GM18873 (cell line): Measurements from ENCODE around the gene DACT1.
"Not testable (repeated sequence)": the region's sequence is repeated elsewhere in the genome, so short reads cannot be mapped to it uniquely, and the experiment has no call there.

ENCODE experiments used
- ATAC-seq: cut with Tn5 transposase; IDR thresholded peaks from one replicate; pipeline ENCODE4 v1.9.1; 2021; ENCODE audit warnings: mild to moderate bottlenecking, moderate library complexity, moderate number of reproducible peaks; ENCODE audit not compliant: unreplicated experiment, low FRiP score

The DACT1 gene, protein sequence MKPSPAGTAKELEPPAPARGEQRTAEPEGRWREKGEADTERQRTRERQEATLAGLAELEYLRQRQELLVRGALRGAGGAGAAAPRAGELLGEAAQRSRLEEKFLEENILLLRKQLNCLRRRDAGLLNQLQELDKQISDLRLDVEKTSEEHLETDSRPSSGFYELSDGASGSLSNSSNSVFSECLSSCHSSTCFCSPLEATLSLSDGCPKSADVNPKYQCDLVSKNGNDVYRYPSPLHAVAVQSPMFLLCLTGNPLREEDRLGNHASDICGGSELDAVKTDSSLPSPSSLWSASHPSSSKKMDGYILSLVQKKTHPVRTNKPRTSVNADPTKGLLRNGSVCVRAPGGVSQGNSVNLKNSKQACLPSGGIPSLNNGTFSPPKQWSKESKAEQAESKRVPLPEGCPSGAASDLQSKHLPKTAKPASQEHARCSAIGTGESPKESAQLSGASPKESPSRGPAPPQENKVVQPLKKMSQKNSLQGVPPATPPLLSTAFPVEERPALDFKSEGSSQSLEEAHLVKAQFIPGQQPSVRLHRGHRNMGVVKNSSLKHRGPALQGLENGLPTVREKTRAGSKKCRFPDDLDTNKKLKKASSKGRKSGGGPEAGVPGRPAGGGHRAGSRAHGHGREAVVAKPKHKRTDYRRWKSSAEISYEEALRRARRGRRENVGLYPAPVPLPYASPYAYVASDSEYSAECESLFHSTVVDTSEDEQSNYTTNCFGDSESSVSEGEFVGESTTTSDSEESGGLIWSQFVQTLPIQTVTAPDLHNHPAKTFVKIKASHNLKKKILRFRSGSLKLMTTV

GRCh38 chr14:58637391-58638230, at the start of gene DACT1:
TSS of gene DACT1 (plus strand) at chr14:58637962. CDS start at chr14:58638203, 241 bp downstream.
- peak; percentile 41 for ATAC-seq

- ATAC-seq, result not testable (repeated sequence)
Measured at GRCh38 chr14:58588321-58588720, 49.4 kb upstream of the DACT1 start.

DNA sequence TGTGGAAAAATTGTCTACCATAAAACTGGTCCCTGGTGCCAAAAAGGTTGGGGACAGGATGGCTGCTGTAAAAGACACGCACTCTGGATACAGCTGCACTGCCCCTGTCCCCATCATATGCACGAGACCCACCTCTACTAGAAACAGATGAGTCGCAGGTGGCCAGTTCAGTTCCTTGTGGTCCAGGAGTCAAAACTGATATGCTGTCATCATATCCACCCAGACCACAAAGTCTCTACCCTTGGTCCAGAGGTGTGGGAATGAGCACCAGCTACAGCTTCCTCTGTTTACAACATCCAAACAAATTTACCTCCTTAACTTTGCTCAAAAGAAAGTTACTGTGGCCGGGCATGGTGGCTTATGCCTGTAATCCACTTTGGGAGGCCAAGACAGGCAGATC, 43.8 kb upstream of the DACT1 start:
- ATAC-seq, result no peak

GRCh38 chr14:58597041-58597440, 40.7 kb upstream of the DACT1 start:
- no peak for ATAC-seq

GRCh38 chr14:58598028-58598803, 39.5 kb upstream of the DACT1 start:
- ATAC-seq, result no peak

DNA sequence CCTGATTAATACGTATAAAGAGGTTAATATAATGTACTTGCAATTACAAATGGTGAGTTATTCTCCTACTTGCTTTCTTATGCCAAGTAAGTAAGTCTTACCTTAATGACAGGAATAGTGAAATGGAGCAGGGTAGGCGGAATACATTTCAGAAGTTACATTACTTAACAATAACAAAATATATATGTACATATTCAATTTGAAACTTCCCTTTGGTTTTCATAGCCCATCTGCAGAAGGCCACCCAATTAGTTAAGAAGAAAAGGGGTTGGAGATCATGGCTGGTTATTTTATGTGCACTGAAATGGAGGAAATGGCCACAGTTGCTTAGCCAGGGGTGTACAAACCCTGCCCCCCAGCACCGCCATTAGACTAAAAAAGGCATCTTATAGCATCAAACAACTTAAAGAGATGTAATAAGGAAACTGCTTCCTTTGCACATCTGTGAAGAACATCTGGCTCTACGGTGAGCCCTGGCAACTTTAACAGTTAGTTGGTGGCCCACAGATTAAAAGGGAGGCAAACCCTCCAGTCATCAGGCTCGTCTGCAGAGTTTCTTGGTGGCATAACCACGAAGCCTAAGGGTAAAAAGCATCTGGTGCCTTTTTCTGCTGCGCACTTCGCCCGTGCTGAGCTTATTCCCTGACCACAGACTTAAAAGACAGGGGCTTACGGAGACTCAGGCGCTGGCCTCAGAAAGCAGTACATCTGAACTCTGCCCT, 38.8 kb upstream of the DACT1 start:
- no peak for ATAC-seq

GRCh38 chr14:58599707-58600106, 38.1 kb upstream of the DACT1 start:
- ATAC-seq, result no peak

DNA sequence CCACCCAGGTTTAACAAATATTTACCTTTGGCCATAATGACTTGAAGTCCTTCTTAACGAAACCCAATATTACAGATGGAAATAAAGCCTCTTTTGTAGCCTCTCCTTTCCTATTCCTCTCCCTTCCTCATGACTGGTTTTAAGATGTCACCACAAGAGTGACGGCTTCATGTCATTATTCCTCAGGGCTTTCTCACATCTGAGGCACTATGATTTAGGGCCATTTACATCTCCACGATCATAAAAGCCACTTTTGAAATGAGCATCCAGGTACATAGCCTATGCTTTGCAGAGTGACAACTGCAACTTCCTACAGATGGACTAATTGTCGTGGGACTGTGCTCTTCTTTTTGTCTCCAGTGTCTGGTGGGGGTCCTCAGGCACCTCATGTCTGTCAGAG, 32.3 kb upstream of the DACT1 start:
- no peak for ATAC-seq

GRCh38 chr14:58607131-58607951, 30.4 kb upstream of the DACT1 start:
- no peak for ATAC-seq

DNA sequence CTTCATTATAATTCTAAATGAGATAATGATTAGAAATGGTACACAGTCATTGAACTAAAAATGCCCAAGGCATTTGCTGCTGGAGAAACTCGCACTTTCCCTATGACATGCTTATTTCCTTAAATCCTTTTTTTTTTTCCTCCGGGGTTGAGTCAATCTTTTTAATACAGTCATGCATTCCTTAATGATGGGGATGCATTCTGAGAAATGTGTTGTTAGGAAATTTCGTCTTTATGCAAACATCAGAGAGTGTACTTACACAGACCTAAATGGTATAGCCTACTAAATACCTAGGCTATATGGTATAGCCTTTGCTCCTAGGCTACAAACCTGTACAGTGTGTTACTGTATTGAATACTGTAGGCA, 29.8 kb upstream of the DACT1 start:
- ATAC-seq, result no peak

DNA sequence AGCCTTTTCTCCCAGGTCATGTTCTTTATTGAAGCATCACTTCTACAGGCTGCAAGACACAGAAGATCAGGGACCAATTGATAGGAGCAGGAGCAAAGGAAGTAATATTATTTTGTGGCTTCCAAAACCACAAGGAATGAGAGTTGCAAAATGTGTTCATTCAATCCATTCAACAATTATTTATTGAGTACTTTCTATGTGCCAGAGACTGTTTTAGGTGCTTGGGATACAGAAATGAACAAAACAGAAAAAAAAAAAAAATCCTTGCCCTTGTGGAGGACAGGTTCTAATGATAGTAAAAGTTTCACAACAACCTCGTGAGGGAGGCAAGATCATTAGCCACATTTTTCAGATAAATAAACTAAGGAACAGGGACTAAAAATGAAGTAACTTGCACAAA, 20.1 kb upstream of the DACT1 start:
- ATAC-seq, result no peak

- no peak for ATAC-seq
Measured at GRCh38 chr14:58620011-58620410, 17.8 kb upstream of the DACT1 start.

DNA sequence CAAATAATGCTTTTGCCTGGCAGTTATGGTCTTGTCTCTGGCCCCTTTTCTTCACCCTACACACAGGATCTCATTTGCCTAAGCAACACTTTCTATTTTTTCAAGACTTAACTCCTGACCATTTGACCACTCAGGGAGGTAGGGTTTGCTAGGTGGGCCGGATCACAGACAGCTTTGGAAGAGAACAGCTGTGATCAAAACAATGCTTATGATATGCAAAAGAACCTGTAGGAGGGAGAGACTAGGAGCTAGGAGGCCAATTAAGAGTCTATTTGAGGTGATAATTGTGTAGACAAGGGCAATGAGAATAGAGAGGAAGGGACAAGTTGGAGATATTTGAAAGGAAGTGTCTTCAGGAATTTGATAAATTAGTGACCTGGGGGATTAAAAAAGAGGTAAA, 12.3 kb upstream of the DACT1 start:
- ATAC-seq, result no peak

GRCh38 chr14:58626431-58626831, 11.3 kb upstream of the DACT1 start:
- ATAC-seq, result no peak

DNA sequence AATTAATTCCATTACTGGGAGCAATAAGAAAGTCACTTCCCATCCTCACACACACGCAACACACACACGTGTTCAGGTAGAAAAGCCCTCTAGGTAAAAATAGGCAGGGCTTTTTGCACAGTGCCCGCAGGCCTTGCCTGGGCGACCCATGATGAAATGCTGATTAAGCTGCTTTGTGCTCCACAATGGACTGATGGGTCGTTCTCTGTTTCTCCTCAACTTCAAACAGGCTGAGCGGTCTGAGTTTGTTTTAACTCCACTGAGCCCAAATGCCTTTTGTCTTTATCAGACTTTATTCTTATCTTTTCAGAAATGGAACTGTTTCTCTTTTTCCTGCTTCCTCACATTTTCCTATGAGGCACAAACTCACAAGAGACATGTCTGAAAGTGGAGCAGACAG, 9.4 kb upstream of the DACT1 start:
- ATAC-seq, result no peak

DNA sequence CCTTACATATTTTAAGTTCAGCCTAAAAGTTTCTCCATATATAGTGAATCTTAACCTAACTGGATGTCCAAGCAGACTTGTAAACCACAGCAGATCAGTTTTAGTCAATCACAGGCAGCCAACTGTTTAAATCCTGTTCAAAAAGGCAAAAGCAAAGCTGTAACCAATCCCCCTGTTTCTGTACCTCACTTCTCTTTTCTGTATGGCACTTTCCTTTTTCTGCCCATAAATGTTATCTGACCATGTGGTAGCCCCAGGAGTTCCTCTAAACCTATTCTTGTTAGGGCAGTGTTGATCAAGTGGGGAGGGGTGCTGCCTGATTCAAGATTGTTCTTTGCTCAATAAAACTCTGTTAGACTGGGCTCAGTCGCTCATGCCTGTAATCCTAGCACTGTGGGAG, 8.5 kb upstream of the DACT1 start:
- no peak for ATAC-seq

DNA sequence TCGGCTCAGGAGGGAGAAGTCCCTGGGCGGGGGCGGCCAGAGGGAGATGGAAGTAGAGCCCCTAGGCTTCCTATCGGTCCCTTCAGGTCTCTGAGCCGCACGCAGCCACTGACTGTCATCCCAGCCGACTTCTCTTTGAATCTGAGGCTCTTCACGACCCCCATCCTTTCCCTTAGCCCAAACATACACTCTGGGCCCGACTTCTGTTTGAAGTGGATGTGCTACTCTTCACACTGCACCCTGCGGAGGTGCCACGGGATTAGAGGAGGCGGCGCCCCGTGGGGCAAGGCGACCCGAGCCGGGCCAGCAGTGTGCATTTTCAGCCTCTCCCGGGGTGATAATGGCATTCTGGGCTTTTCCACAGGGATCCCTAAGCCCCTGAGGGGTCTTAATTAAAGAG, 6.0 kb upstream of the DACT1 start:
- no peak for ATAC-seq

GRCh38 chr14:58633831-58634230, 3.9 kb upstream of the DACT1 start:
- no peak for ATAC-seq
